ENCODE results near the gene GID8. TPM values are rescaled to one million over a fixed set of nuclear protein-coding genes. Genes with fewer than 3 reads are reported as not detected.

The GID8 gene
- total RNA-seq, 2 donors from 2014 or later = 16.8 to 18.7 TPM

- DNase-seq (ENCODE audit: low spot score) = no peak
- no peaks in the 10 kb centered on the region for H3K36me3 ChIP-seq
Measured at GRCh38 chr20:62935968-62936585, 1.9 kb upstream of the GID8 start.

GRCh38 chr20:62937268-62938104, 461 bp upstream of the GID8 start:
- peak overlapping the region; percentile 91 to 94 for H3K27ac ChIP-seq
- no peak for TF ChIP-seq CTCF (IDR thresholded peaks at IDR 0.05)
- H3K36me3 ChIP-seq = peaks cover 10% of the 10 kb centered on the region
- no peaks in the 10 kb centered on the region for H3K27me3 ChIP-seq
- peaks cover 0 to 65% of the 10 kb centered on the region in 2 donors for H3K4me1 ChIP-seq
- no peaks in the 10 kb centered on the region for H3K9me3 ChIP-seq
- DNase-seq (ENCODE audit: low spot score) = peak; percentile 97
- peak overlapping the region; percentile 69 to 93 for H3K4me3 ChIP-seq

More at GRCh38 chr20:62935968-62936585, 1.9 kb upstream of the GID8 start:
- TF ChIP-seq CTCF (IDR thresholded peaks at IDR 0.05) = no peak
- Histone ChIP-seq H3K27ac (no peak overlapping the region), H3K4me1 (peaks cover 0 to 56% of the 10 kb centered on the region in 2 donors), H3K27me3 (no peaks in the 10 kb centered on the region), H3K4me3 (peak overlapping the region in 1 of 2 donors; percentile 93), H3K9me3 (no peaks in the 10 kb centered on the region)

- Histone ChIP-seq H3K4me3 (no peak overlapping the region), H3K9me3 (no peaks in the 10 kb centered on the region), H3K27ac (no peak overlapping the region), H3K36me3 (peaks cover 40% of the 10 kb centered on the region), H3K27me3 (no peaks in the 10 kb centered on the region), H3K4me1 (peaks cover 0 to 43% of the 10 kb centered on the region in 2 donors)
- no peak for TF ChIP-seq CTCF (IDR thresholded peaks at IDR 0.05)
- no peak for DNase-seq (ENCODE audit: low spot score)
Measured at GRCh38 chr20:62940875-62941274, 2.9 kb downstream of the GID8 start.

- Histone ChIP-seq H3K9me3 (no peaks in the 10 kb centered on the region), H3K4me1 (peaks cover 0 to 39% of the 10 kb centered on the region in 2 donors), H3K27ac (no peak overlapping the region), H3K27me3 (no peaks in the 10 kb centered on the region), H3K36me3 (peaks cover 49% of the 10 kb centered on the region), H3K4me3 (no peak overlapping the region)
- TF ChIP-seq CTCF (IDR thresholded peaks at IDR 0.05) = no peak
- no peak for DNase-seq (ENCODE audit: low spot score)
Measured at GRCh38 chr20:62941792-62942191, 3.8 kb downstream of the GID8 start.

- no peak overlapping the region for H3K27ac ChIP-seq
- peaks cover 56% of the 10 kb centered on the region for H3K36me3 ChIP-seq
- H3K27me3 ChIP-seq = no peaks in the 10 kb centered on the region
- H3K9me3 ChIP-seq = no peaks in the 10 kb centered on the region
- H3K4me3 ChIP-seq = no peak overlapping the region
- H3K4me1 ChIP-seq = peaks cover 0 to 43% of the 10 kb centered on the region in 2 donors
- no peak for DNase-seq (ENCODE audit: low spot score)
- TF ChIP-seq CTCF (IDR thresholded peaks at IDR 0.05) = no peak
Measured at GRCh38 chr20:62942456-62942855, 4.5 kb downstream of the GID8 start.
